Liver (tissue), 9 donors: ENCODE data around the gene ELOA. TPM values are rescaled to one million over a fixed set of nuclear protein-coding genes. Genes with fewer than 3 reads are reported as not detected.

Experiments used
- DNase-seq: peaks from one replicate; pipeline ENCODE4 v3.0.0-alpha.2; 2017; ENCODE audit warnings: low spot score
- H3K27ac ChIP-seq, 2 donors: one replicate each; pipeline ENCODE4 v1.7.0; 2013; ENCODE audit warnings: inconsistent platforms in 2 of 2, low read length in 2 of 2, control low read depth in 1 of 2, low read depth in 1 of 2, mild to moderate bottlenecking in 1 of 2
- H3K27me3 ChIP-seq, 4 donors: one replicate each; pipeline versions ENCODE4 v1.6.1 to v1.7.0; 2013; ENCODE audit warnings: low read length in 3 of 4, inconsistent platforms in 1 of 4, mild to moderate bottlenecking in 1 of 4, moderate library complexity in 1 of 4; ENCODE audit not compliant: control insufficient read depth in 4 of 4, insufficient read depth in 4 of 4
- H3K36me3 ChIP-seq, 4 donors: one replicate each; pipeline versions ENCODE4 v1.6.1 to v1.7.0; 2013; ENCODE audit warnings: low read length in 3 of 4, mild to moderate bottlenecking in 3 of 4, low read depth in 1 of 4, moderate library complexity in 1 of 4; ENCODE audit not compliant: control insufficient read depth in 4 of 4, insufficient read depth in 3 of 4
- H3K4me1 ChIP-seq, 4 donors: one replicate each; pipeline versions ENCODE4 v1.6.1 to v1.7.0; 2013; ENCODE audit warnings: low read length in 3 of 4, mild to moderate bottlenecking in 3 of 4, moderate library complexity in 1 of 4; ENCODE audit not compliant: control insufficient read depth in 4 of 4, insufficient read depth in 4 of 4
- H3K4me3 ChIP-seq, 3 donors: one replicate each; pipeline versions ENCODE4 v1.6.1 to v1.7.0; 2013; ENCODE audit warnings: low read length in 3 of 3, control low read depth in 1 of 3, low read depth in 1 of 3, mild to moderate bottlenecking in 1 of 3
- H3K9ac ChIP-seq, 2 donors: one replicate each; pipeline ENCODE4 v1.7.0; 2013; ENCODE audit warnings: low read length in 2 of 2, mild to moderate bottlenecking in 2 of 2, moderate library complexity in 2 of 2, control low read depth in 1 of 2, low read depth in 1 of 2
- H3K9me3 ChIP-seq, 4 donors: one replicate each; pipeline versions ENCODE4 v1.6.1 to v1.7.0; 2013; ENCODE audit warnings: low read length in 3 of 4; ENCODE audit not compliant: control insufficient read depth in 4 of 4
- ATF3 ChIP-seq: IDR thresholded peaks from 2 replicates; pipeline ENCODE4 v1.6.1; 2016; ENCODE audit warnings: antibody characterized with exemption
- CTCF ChIP-seq: fragments of 150-350 bp; IDR thresholded peaks from 2 replicates; pipeline ENCODE4 v1.5.1; 2017; ENCODE audit warnings: improper control_type of control experiment, low read depth, low read length; ENCODE audit not compliant: missing input control
- EGR1 ChIP-seq, 2 donors: IDR thresholded peaks; 2 replicates each; pipeline ENCODE4 v1.6.1; 2016 to 2018; ENCODE audit warnings: antibody characterized with exemption in 2 of 2, low read depth in 2 of 2
- FOXA1 ChIP-seq: IDR thresholded peaks from 2 replicates; pipeline ENCODE4 v1.6.1; 2016; ENCODE audit warnings: antibody characterized with exemption
- FOXA2 ChIP-seq: IDR thresholded peaks from 2 replicates; pipeline ENCODE4 v1.6.1; 2016; ENCODE audit warnings: antibody characterized with exemption
- GABPA ChIP-seq, 2 donors: IDR thresholded peaks in 1 of 2; conservative IDR thresholded peaks in 1 of 2; 2 replicates each; pipeline ENCODE4 v1.6.1; 2016; ENCODE audit warnings: antibody characterized with exemption in 2 of 2, mild to moderate bottlenecking in 1 of 2, moderate library complexity in 1 of 2
- HNF4A ChIP-seq, 2 donors: conservative IDR thresholded peaks; 2 replicates each; pipeline ENCODE4 v1.6.1; 2016; ENCODE audit warnings: antibody characterized with exemption in 2 of 2, mild to moderate bottlenecking in 2 of 2
- HNF4G ChIP-seq: IDR thresholded peaks from 2 replicates; pipeline ENCODE4 v1.6.1; 2016; ENCODE audit warnings: antibody characterized with exemption
- JUND ChIP-seq, 2 donors: IDR thresholded peaks; 2 replicates each; pipeline ENCODE4 v1.6.1; 2016; ENCODE audit warnings: antibody characterized with exemption in 2 of 2
- MAX ChIP-seq: IDR thresholded peaks from 2 replicates; pipeline ENCODE4 v1.6.1; 2016; ENCODE audit warnings: antibody characterized with exemption
- NR2F2 ChIP-seq: IDR thresholded peaks from 2 replicates; pipeline ENCODE4 v1.6.1; 2016; ENCODE audit warnings: antibody characterized with exemption
- RAD21 ChIP-seq, 2 donors: IDR thresholded peaks; 2 replicates each; pipeline ENCODE4 v1.6.1; 2016; ENCODE audit warnings: antibody characterized with exemption in 2 of 2, mild to moderate bottlenecking in 2 of 2
- REST ChIP-seq: IDR thresholded peaks from 2 replicates; pipeline ENCODE4 v1.6.1; 2016; ENCODE audit warnings: antibody characterized with exemption, mild to moderate bottlenecking
- RXRA ChIP-seq, 2 donors: IDR thresholded peaks; 2 replicates each; pipeline ENCODE4 v1.6.1; 2017 to 2018; ENCODE audit warnings: antibody characterized with exemption in 2 of 2, mild to moderate bottlenecking in 1 of 2
- SP1 ChIP-seq: IDR thresholded peaks from 2 replicates; pipeline ENCODE4 v1.6.1; 2018; ENCODE audit warnings: antibody characterized with exemption, mild to moderate bottlenecking
- TAF1 ChIP-seq: conservative IDR thresholded peaks from 2 replicates; pipeline ENCODE4 v1.6.1; 2016; ENCODE audit warnings: antibody characterized with exemption, mild to moderate bottlenecking
- YY1 ChIP-seq: IDR thresholded peaks from 2 replicates; pipeline ENCODE4 v1.6.1; 2016; ENCODE audit warnings: antibody characterized with exemption, mild to moderate bottlenecking
- ZBTB33 ChIP-seq: IDR thresholded peaks from 2 replicates; pipeline ENCODE4 v1.6.1; 2016; ENCODE audit warnings: antibody characterized with exemption
- WGBS: extraction: QIAGEN DNeasy Blood & Tissue Kit; methylation state at CpG from one replicate; pipeline ENCODE4 v1.1.7; 2013; 5-methylcytosine and 5-hydroxymethylcytosine counted together
- polyA plus RNA-seq, 2 donors: library from polyadenylated mRNA; stranded (reverse) in 1 of 2; unstranded in 1 of 2; fragments of 200-250 nt in 1 of 2; fragments of >200 nt in 1 of 2; fragmentation: Nextera tagmentation in 1 of 2; extraction: Ambion mirVana in 1 of 2; gene quantifications; one replicate each; pipeline versions ENCODE4 v1.2.1 to v1.2.3, GENCODE V29; 2013 to 2015
- total RNA-seq, 2 donors: library from RNA; depleted of rRNA; stranded (reverse); fragments of >200 nt; gene quantifications; one replicate each; pipeline ENCODE4 v1.2.3, GENCODE V29; 2014
- donor health status: healthy.
- donor health status: healthy.
- donor health status: healthy.
- donor health status: healthy.
- donor health status: healthy.

The ELOA gene
- total and polyA plus RNA-seq, 4 donors = 11.1 to 34.9 (median 24.3) TPM

- Histone ChIP-seq H3K36me3 (peaks cover 2 to 18% (median 4%) of the 10 kb centered on the region in 4 donors), H3K27me3 (no peaks in the 10 kb centered on the region), H3K9me3 (no peaks in the 10 kb centered on the region), H3K4me3 (no peak overlapping the region), H3K9ac (no peak overlapping the region), H3K4me1 (peaks cover 3 to 62% (median 39%) of the 10 kb centered on the region in 4 donors), H3K27ac (no peak overlapping the region)
- no peak for DNase-seq
- TF ChIP-seq JUND (IDR thresholded peaks at IDR 0.05) (no peak), HNF4A (conservative IDR thresholded peaks at IDR 0.05) (no peak), ZBTB33 (no peak), CTCF (peak; percentile 43), RXRA (IDR thresholded peaks at IDR 0.05) (no peak), RAD21 (IDR thresholded peaks at IDR 0.05) (peak; percentile 34 to 70)
- 15% methylated on average over 1 of the region's 1 CpG for WGBS
Measured at GRCh38 chr1:23745515-23745914, 2.2 kb downstream of the ELOA start.

- peaks cover 18 to 42% (median 24%) of the 10 kb centered on the region in 4 donors for H3K36me3 ChIP-seq
- H3K9me3 ChIP-seq = no peaks in the 10 kb centered on the region
- no peak overlapping the region for H3K27ac ChIP-seq
- H3K4me3 ChIP-seq = no peak overlapping the region
- peaks cover 0 to 56% (median 37%) of the 10 kb centered on the region in 4 donors for H3K4me1 ChIP-seq
- WGBS = 70% methylated on average over 3 of the region's 3 CpGs
- H3K9ac ChIP-seq = no peak overlapping the region
- H3K27me3 ChIP-seq = no peaks in the 10 kb centered on the region
- DNase-seq = no peak
- TF ChIP-seq HNF4G (no peak), SP1 (no peak), JUND (IDR thresholded peaks at IDR 0.05) (no peak), TAF1 (no peak), RAD21 (IDR thresholded peaks at IDR 0.05) (no peak), REST (no peak), RXRA (IDR thresholded peaks at IDR 0.05) (no peak), GABPA (IDR thresholded peaks at IDR 0.05 in 1 of 2, conservative IDR thresholded peaks at IDR 0.05 in 1 of 2) (no peak), ZBTB33 (no peak), FOXA2 (no peak), YY1 (no peak), NR2F2 (no peak), HNF4A (conservative IDR thresholded peaks at IDR 0.05) (no peak), CTCF (no peak), FOXA1 (no peak), EGR1 (IDR thresholded peaks at IDR 0.05; ENCODE audit: low read depth in 2 of 2) (no peak), ATF3 (no peak), MAX (no peak)
Measured at GRCh38 chr1:23748016-23748415, 4.7 kb downstream of the ELOA start.
